Cortex of kidney (tissue), 1 donor: ENCODE results near the gene PRPF31.

Source experiments
- DNase-seq: peaks from one replicate; lab custom pipeline; 2025; lab: John Stamatoyannopoulos, UW

PRPF31 gene

GRCh38 chr19:54108496-54108895, 7.1 kb upstream of the PRPF31 start:
- no peak for DNase-seq

- no peak for DNase-seq
Observed at GRCh38 chr19:54109651-54110050, 5.9 kb upstream of the PRPF31 start.

DNA sequence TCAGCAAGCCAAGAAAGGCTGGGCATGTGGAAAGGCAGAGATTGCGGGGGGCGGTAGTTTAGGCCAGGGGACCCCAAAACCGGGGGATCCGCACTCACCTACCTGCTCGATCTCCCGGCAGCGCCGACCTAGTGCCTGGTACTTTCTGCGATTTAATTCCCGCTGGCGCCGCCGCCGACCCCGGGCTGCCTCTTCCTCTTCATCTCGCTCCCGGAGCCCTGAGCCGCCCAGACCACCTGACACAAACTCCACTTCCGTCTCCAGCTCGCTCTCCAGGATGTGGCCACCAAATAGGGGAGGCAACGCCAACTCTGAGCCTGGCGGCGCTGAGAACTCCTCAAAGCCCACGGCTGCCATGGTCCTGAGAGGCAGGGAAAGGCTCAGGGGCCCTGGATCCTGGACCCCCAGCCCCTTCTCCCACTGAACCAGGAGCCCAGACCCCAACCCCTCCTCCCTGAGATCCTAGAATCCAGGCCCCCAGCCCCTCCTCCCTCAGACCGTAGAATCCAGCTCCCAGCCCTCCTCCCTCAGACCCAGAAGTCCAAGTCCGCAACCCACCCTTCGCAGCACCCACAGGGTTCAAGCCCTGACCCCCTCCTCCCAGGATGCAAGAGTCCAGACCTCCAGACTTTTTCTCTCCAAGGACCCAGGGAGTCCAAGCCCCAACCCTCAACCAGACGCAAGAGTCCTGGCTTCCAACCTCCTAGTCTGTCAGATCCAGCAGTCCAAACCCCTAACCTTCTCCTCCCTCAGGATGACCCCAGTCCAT, 1.0 kb upstream of the PRPF31 start:
- no peak for DNase-seq

DNA sequence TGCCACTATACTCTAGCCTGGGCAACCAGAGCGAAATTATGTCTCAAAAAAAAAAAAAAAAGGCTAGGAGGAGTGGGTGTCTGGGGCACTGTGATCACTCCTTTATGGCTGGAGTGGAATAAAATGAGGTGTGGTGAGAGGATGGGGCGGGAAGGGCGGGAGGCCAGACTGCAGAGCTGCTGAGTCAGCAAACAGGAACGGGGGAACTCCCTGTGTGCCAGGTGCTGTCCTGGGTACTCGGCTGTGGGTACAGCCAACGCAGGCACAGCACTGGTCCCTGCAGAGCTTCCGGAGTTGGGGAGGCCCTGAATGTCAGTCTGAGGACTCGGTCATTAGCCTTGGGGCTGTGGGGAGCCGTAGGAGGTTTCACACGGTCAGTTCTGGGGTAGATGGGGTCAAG, 5.7 kb downstream of the PRPF31 start:
- DNase-seq = no peak

- no peak for DNase-seq
Observed at GRCh38 chr19:54123682-54124081, 8.1 kb downstream of the PRPF31 start.

DNA sequence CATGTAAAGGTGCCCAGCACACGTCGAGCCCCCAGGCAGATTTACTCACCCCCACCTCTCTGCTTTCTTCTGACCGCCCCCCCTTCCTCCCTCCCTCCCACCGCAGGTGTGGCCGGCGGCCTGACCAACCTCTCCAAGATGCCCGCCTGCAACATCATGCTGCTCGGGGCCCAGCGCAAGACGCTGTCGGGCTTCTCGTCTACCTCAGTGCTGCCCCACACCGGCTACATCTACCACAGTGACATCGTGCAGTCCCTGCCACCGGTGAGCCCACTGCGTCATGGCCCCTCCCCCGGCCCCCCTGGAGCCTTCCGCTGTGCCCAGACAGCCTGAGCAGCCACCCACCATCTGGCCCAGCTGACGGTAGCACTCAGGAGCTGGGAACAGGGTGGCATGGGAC, 8.8 kb downstream of the PRPF31 start:
- no peak for DNase-seq

- DNase-seq = no peak
Observed at GRCh38 chr19:54125713-54126112, 10.2 kb downstream of the PRPF31 start.

- DNase-seq = no peak
Observed at GRCh38 chr19:54127688-54128440, 12.3 kb downstream of the PRPF31 start.

GRCh38 chr19:54128441-54128725, 12.8 kb downstream of the PRPF31 start:
- DNase-seq = no peak

- DNase-seq = no peak
Observed at GRCh38 chr19:54128796-54129616, 13.5 kb downstream of the PRPF31 start.

DNA sequence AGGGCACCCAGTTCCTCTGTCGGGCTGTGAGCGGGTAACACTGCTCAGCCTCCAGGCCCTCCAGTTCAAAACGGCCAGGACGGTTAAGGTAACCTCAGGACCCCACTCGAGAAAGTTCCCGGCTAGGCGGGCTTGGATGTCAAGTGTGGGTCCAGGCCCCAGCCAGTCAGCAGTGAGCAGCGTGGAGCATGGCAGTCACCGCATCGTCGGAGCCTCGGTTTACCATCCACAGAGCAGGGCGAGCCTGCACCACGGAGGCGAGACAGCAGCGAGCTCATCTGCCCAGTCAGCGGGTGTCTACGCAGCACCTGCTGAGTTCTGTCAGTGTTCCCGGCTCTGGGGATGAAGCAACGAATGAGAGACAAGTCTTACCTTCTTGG, 14.1 kb downstream of the PRPF31 start:
- DNase-seq = no peak

GRCh38 chr19:54133312-54133956, 17.9 kb downstream of the PRPF31 start:
- no peak for DNase-seq

GRCh38 chr19:54133957-54134590, 18.5 kb downstream of the PRPF31 start:
- DNase-seq = no peak

DNA sequence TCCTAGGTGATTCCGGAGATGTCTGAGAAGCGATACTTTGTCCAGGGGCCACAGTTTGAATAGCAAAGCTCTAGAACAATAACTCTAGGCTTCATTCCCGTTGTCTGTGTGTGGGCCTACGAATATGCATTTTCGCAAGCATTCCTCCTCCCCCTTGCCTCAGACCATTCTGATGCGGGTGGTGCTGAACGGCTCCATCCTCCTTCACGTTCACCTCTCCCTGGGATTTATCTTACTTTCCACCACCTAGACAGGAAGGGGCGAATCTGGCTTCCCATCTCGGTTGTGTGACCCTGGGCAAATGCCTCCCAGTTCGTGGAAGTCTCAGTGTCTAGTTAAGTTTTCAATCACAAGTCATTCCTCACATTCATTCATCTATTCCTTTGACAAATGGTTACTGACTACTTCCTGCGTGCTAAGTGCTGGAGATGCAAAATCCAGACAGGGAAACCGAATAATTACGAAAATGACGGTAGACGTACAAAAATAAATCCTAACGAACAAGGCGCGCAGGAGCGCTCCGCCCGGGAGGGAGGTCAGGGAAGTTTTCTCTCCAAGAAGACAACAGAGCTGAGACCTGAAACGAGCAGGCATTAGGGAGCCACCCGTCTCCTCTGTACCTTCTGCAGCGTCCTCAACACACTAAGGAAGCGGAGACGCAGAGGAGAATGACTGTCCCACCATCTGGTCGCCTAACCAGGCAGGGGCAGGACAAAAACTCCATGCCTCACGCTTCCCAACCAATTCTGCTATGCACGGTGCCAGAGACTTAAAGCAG, 20.7 kb downstream of the PRPF31 start:
- no peak for DNase-seq

DNA sequence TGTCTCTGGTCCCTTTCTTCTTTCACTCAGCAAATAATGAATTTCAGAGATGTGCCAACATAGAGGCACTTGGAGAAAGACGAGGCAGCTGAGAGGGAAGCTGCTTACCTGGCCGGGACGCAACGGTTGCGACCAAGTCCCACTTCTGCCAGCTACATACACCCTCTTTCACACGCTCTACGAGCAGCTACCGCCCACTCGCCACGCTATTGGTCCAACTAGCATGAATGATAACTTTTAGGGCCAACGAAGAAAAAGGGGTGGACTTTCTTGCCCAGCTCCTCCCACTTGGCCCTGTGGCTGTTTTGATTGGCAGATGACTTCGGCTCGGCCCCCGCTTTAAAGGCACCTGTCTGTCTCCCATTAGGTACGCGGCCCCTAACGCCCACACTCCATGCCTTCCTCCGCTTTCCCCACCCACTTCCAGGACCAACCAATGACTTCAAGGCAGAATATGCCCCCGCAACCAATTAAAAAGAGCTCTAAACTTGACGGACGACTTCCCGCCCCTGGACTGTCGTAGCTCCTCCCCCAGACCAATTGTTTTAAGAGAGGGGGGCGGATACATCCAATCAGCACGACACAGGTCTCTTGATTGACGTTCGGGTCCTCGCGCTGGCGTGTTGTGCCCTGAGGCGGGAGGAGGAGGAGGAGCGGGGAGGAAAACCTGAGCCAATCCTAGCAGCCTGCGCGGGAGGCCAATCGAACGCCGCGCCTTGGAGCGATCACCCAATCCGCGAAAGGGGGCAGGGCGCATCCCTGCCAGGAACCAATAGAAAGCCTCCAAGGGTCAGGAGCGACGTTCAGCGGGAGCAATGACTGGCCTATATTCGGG, 21.5 kb downstream of the PRPF31 start:
- DNase-seq = peak; percentile 62

DNA sequence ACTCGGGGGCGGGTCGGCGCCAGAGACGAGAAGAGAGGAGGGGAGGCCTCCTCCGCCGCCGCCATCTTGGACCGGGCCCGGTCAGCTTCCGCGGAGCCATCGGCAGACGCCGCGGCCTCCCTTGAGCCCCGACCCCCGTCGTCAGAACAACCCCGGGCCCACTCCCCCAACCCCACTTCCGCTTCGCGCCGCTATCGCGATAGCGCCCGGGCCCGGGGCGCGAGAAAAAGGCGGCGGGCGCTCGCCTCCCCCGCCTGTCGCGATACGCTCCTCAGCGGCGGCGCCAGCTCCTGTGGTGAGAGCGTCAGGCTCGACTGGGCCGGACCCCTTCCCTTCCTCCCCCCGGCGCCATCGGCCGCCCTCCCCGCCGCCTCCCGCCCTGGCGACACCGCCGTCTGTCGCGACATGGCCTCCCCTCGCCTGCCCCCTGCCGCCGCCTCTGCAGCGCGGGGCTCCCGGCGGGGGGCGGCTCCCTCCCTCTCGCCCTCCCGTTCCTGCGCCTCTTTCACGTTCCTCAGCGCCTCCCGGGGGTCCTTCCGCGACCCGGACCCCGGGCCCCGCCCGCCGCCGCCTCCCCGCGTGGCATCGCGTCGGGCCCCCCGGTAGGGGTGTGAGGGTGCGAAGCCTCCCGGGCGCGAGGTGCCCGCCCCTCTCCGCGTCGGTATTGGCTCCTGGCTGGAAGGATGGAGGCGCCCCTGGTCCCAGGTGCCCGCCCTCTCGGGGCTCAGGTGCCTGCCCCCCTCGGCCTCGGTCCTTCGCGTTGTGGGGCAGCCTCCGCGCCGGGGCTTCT, 22.3 kb downstream of the PRPF31 start, which contains the start of gene CNOT3:
Gene CNOT3 (plus strand): TSS at position 64 of the 790 bp plus-strand sequence. CDS start 5,217 bp downstream, outside the sequence.
- no peak for DNase-seq

DNA sequence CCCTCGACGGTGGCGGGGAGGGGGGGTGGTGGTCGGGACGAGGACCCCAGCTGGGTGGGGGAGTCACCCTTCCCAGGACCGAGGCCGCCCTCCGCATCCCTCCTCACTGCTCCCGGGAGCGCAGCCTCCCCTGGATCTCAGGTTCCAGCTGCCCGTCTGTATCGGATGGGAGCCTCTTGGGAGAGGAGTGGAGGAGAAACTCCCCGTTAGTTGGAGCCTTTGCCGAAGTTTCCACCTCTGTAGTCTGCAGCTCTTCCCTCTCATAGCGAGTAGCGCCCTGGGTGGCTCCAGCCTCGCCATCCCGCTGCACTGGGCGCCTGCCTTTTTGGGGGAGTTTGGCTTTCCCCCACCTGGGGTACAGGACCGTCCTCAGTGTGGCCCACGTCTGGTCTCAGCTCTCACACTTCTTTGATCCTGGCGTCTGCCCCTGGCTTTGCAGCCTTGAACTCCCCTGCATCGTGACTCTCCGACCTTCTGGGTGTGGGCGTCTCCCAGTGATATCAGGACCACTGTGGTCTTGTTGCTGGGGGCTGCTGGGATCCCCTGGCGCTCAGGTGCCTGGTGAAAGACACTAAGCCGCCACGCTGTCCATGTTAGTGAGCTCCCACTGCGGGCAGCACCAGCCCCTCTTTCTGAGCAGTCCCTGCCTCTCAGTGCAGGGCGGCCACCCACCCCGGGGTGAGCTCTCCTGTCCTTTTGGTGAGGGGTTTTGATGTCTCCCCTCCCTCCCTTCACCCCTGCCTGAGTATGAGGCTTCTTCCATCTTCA, 23.1 kb downstream of the PRPF31 start:
- no peak for DNase-seq

DNA sequence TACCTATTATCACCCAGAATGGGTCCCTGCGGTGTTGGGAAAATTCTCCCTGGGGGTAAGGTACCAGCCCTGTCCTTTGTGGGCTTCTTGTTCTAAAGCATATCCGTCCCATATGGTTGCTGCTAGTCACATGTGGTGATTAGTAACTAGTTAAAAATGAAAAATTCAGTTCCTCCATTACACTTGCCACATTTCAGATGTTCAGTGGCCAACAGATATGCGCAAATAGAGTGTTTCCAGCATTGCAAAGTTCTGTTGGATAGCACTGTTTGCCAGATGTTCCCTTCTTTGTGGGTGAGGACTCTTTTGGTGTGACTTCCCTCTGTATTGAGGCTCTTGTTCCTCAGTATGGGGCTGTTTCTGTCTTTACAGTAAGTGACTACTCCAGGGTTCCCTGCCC, 25.8 kb downstream of the PRPF31 start:
- no peak for DNase-seq
